Esophagus squamous epithelium (tissue), 5 donors: ENCODE results near the gene TCERG1. TPM values are rescaled to one million over a fixed set of nuclear protein-coding genes. Genes with fewer than 3 reads are reported as not detected.
A peak's percentile ranks its signal among the peaks of the same experiment; 100 is the strongest.

Source experiments
- DNase-seq: peaks from one replicate; lab custom pipeline; 2025; lab: John Stamatoyannopoulos, UW
- H3K27ac ChIP-seq, 4 donors: fragments of 200-600 bp; sonication (generic); one replicate each; pipeline ENCODE4 v1.5.1; 2016 to 2019; ENCODE audit warnings: mild to moderate bottlenecking in 1 of 4
- H3K27me3 ChIP-seq, 4 donors: fragments of 200-600 bp; sonication (generic); 1 replicate in 3 of 4; 2 replicates in 1 of 4; pipeline versions ENCODE4 v1.5.1 to v1.6.0; 2017 to 2021; ENCODE audit warnings: antibody characterized with exemption in 1 of 4
- H3K36me3 ChIP-seq, 3 donors: fragments of 200-600 bp; sonication (generic); one replicate each; pipeline ENCODE4 v1.5.1; 2016 to 2019
- H3K4me1 ChIP-seq, 3 donors: fragments of 200-600 bp; sonication (generic); one replicate each; pipeline ENCODE4 v1.5.1; 2017 to 2019
- H3K4me3 ChIP-seq, 4 donors: fragments of 200-600 bp; sonication (generic); 1 replicate in 3 of 4; 2 replicates in 1 of 4; pipeline ENCODE4 v1.5.1; 2016 to 2019; ENCODE audit warnings: mild to moderate bottlenecking in 2 of 4, moderate library complexity in 1 of 4
- H3K9me3 ChIP-seq, 3 donors: fragments of 200-600 bp; sonication (generic); one replicate each; pipeline ENCODE4 v1.5.1; 2016 to 2019
- CTCF ChIP-seq, 6 experiments: fragments of 450-650 bp in 4 of 6; fragments of 200-600 bp in 2 of 6; sonication (generic) in 2 of 6; IDR thresholded peaks; one replicate each; pipeline ENCODE4 v1.5.1; 2016 to 2019; ENCODE audit warnings: antibody characterized with exemption in 6 of 6, mild to moderate bottlenecking in 4 of 6, moderate library complexity in 4 of 6
- POLR2A ChIP-seq, 4 donors: fragments of 450-650 bp; IDR thresholded peaks; one replicate each; pipeline ENCODE4 v1.6.1; 2017; ENCODE audit warnings: antibody characterized with exemption in 4 of 4, mild to moderate bottlenecking in 4 of 4, moderate library complexity in 3 of 4
- WGBS, 2 donors: methylation state at CpG; one replicate each; pipeline ENCODE4 v1.1.5; 2018; 5-methylcytosine and 5-hydroxymethylcytosine counted together
- intact Hi-C: fragments of 100-400 bp; cut with DNase I; formaldehyde crosslinking; loops from one replicate; pipeline ENCODE4 v1.15.0; 2022
- total RNA-seq, 4 donors: library from RNA; depleted of rRNA; stranded (reverse); fragments of >200 nt; gene quantifications; one replicate each; pipeline ENCODE4 v1.1.0, GENCODE V29; 2016
- donor health status: DM: yes; HTN: yes; CAD: no.

TCERG1 gene
- total RNA-seq, 4 donors from 2014 or later, result 43.4 to 92.7 (median 68.9) TPM

GRCh38 chr5:146440353-146440752, 6.8 kb upstream of the TCERG1 start:
- H3K4me1 ChIP-seq, result no peaks in the 10 kb centered on the region
- H3K27me3 ChIP-seq, result peaks cover 0 to 27% (median 0%) of the 10 kb centered on the region in 4 donors
- no peak for DNase-seq
- no peak overlapping the region for H3K4me3 ChIP-seq
- TF ChIP-seq POLR2A (IDR thresholded peaks at IDR 0.05), result no peak
- no peak for TF ChIP-seq CTCF (IDR thresholded peaks at IDR 0.05)
- H3K9me3 ChIP-seq, result no peaks in the 10 kb centered on the region
- intact Hi-C loops, result no loop called here
- H3K27ac ChIP-seq, result no peak overlapping the region
- no peaks in the 10 kb centered on the region for H3K36me3 ChIP-seq
- WGBS, 2 donors, result 86 to 88% methylated on average over 1 of the region's 1 CpG

- TF ChIP-seq POLR2A (IDR thresholded peaks at IDR 0.05), result no peak
- TF ChIP-seq CTCF (IDR thresholded peaks at IDR 0.05), result no peak
- intact Hi-C loops, result no loop called here
- 83 to 84% methylated on average over 4 to 5 of the region's 5 CpGs for WGBS, 2 donors
- no peaks in the 10 kb centered on the region for H3K36me3 ChIP-seq
- H3K4me1 ChIP-seq, result no peaks in the 10 kb centered on the region
- no peak overlapping the region for H3K4me3 ChIP-seq
- peaks cover 0 to 21% (median 0%) of the 10 kb centered on the region in 4 donors for H3K27me3 ChIP-seq
- no peak for DNase-seq
- H3K27ac ChIP-seq, result no peak overlapping the region
- no peaks in the 10 kb centered on the region for H3K9me3 ChIP-seq
These were observed 6.2 kb upstream of the TCERG1 start for GRCh38 chr5:146440870-146441495.

- Histone ChIP-seq H3K27ac (no peak overlapping the region), H3K9me3 (no peaks in the 10 kb centered on the region), H3K36me3 (no peaks in the 10 kb centered on the region), H3K27me3 (peaks cover 0 to 12% (median 0%) of the 10 kb centered on the region in 4 donors), H3K4me3 (no peak overlapping the region), H3K4me1 (no peaks in the 10 kb centered on the region)
- intact Hi-C loops, result no loop called here
- TF ChIP-seq POLR2A (IDR thresholded peaks at IDR 0.05) (no peak), CTCF (IDR thresholded peaks at IDR 0.05) (no peak)
- no peak for DNase-seq
- 54 to 65% methylated on average over 2 of the region's 2 CpGs for WGBS, 2 donors
These were observed 5.2 kb upstream of the TCERG1 start for GRCh38 chr5:146441896-146442295.

- Histone ChIP-seq H3K4me1 (peaks cover 17 to 42% (median 19%) of the 10 kb centered on the region in 3 donors), H3K4me3 (peak overlapping the region; percentile 77 to 97 (median 97)), H3K27me3 (no peaks in the 10 kb centered on the region), H3K27ac (peak overlapping the region; percentile 94 to 98 (median 96)), H3K36me3 (no peaks in the 10 kb centered on the region), H3K9me3 (no peaks in the 10 kb centered on the region)
- 0 to 1% methylated on average over 18 to 19 of the region's 20 CpGs for WGBS, 2 donors
- TF ChIP-seq POLR2A (IDR thresholded peaks at IDR 0.05) (no peak), CTCF (IDR thresholded peaks at IDR 0.05) (no peak)
- no peak for DNase-seq
- intact Hi-C loops, result no loop called here
These were observed 724 bp downstream of the TCERG1 start for GRCh38 chr5:146447734-146448380.

- Histone ChIP-seq H3K4me3 (peak overlapping the region in 3 of 4 donors; percentile 77 to 97 (median 97)), H3K36me3 (no peaks in the 10 kb centered on the region), H3K27ac (no peak overlapping the region), H3K27me3 (no peaks in the 10 kb centered on the region), H3K9me3 (no peaks in the 10 kb centered on the region), H3K4me1 (peaks cover 17 to 47% (median 19%) of the 10 kb centered on the region in 3 donors)
- DNase-seq, result no peak
- TF ChIP-seq POLR2A (IDR thresholded peaks at IDR 0.05), result no peak
- TF ChIP-seq CTCF (IDR thresholded peaks at IDR 0.05), result no peak
- 54 to 61% methylated on average over 6 of the region's 6 CpGs for WGBS, 2 donors
- intact Hi-C loops, result no loop called here
These were observed 1.8 kb downstream of the TCERG1 start for GRCh38 chr5:146448783-146449519.
